GM18861 (cell line): ENCODE data around the gene AKR1A1.
A peak's percentile ranks its signal among the peaks of the same experiment; 100 is the strongest.
"Not testable (repeated sequence)": the region's sequence is repeated elsewhere in the genome, so short reads cannot be mapped to it uniquely, and the experiment has no call there.

Source experiments
- ATAC-seq: cut with Tn5 transposase; IDR thresholded peaks from one replicate; pipeline ENCODE4 v1.9.1; 2021; ENCODE audit not compliant: unreplicated experiment

The AKR1A1 gene

DNA sequence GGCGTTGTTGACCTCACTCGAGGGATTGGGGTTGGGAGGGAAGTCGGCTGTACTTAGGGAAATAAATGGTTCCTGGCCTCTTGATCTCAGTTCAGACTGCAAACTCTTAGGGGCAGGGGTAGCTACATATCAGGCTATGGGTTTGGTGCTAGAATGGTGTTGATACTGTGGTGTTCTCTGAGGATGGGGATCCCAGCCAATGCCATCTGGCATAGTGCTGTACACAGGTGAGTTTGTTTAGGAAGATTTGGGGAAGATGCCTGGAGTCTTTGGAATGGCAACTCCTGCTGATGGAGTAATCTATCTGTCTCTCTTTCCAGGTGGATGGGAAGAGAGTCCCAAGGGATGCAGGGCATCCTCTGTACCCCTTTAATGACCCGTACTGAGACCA is 18.9 kb downstream of the AKR1A1 start:
- no peak for ATAC-seq

DNA sequence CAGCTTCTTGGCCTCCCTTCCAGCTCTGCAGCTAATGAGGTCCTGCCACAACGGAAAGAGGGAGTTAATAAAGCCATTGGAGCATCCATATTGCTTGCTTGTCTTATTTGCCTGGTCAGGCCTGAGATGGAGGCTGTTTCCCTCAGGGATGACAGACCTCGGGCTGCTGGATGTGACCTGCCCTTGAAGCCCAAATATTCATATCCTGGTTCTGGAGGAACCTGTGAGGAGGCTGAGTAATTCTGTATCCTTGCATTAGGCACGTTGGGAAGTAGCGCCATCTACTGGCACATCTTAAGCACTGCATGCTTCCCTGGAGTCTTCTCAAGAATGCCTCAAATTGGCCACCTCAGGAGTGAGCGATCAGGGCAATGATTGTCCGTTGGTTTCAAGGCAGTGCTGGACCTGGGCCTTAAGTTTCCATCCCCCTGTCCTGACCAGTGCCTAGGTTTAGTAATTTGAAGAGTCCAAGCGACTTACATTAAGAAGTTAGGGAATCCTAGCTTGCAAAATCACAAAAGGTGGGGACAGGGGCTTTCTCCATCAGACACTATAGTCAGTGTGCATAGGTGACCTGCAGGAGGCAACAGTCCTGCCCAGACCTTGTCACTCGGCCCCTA is 19.4 kb downstream of the AKR1A1 start:
- no peak for ATAC-seq

DNA sequence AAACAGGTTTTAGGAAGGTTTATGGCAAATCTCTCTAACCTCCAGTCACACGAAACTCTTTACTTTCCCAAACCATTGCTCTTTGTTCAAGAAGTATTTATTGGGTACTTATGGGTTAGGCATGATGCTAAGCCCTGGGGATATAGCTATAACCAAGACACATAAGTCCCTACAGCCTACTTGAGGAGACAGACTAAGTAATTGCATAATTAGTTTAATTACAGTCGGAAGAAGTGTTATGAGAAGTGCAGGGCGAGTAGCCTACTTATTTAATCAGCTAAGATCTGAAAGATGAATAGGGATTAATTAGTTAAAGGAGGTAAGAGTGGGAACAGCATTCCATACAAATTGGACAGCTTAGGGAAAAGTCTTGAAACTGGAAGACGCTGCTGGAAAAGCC is 20.0 kb downstream of the AKR1A1 start:
- no peak for ATAC-seq

DNA sequence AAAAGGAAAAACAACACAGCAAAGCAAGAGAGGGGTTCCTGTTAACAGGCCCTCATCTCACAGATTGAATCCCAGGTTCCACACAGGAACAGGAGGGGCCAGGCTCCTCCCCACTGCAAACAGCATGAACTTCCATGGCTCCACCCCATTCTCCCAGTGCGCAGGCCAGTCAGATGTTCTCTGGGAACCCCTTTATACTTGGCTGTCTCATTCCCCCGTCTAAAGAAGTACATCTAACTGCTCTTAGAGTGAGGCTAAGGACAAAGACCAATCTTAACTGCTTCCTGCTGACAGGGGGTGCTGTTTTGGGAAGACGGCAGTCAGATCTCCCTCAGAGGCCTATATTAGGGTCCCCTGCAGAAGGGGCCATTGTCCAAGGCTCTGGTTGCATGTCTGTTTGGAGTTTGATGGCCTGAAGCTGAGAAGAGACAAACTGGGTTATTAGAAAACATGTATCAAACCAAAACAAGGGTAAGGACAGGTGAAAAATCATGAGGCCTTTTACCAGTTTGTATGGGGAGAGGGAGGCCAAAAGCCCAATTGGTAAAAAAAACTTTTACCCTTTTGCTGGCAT is 22.7 kb downstream of the AKR1A1 start:
- ATAC-seq = no peak

DNA sequence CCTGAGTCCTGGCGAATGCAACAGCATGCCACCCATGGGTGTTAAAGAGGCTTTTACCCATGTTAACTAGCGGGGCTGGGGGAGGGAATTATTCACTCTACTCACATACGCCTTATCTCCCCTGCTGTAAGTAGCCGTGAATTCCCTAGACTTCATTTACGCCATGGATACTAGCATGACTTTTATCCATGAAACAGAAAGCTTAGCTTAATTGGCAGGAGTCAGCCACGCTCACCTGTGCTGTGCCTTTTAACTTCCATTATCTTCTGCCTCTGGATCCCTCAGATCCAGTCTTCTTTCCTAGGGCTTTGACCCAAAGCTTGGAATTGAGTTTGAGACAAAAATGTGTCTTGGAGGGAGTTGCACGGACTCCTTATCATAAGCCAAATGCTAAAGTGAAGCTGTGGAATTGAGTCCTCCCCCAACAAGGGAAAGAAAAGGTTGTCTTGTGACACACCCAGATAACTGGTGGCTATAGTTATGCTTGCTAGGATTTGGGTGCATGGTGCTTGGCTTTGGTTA is 23.5 kb downstream of the AKR1A1 start:
- no peak for ATAC-seq

DNA sequence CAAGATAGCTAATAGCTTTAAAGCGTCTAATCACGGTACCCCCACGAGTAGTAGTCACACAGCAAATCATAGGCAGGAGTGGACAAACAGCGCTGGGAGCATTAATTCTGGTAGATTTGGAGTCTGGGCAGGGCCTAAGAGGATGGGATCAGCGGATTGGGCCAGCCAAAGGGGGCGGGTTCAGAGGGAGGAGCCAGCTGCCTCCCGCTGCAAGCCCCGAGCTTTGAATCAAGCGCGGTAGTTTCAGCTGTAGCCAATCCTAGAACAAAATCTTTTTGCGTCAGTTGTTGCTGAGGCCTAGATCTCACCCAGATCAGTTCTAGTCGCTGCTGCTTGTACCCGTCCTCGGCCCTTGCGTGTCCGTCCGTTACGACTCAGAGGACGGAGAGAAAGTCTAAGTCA is 32.6 kb downstream of the AKR1A1 start:
- peak; percentile 68 for ATAC-seq

DNA sequence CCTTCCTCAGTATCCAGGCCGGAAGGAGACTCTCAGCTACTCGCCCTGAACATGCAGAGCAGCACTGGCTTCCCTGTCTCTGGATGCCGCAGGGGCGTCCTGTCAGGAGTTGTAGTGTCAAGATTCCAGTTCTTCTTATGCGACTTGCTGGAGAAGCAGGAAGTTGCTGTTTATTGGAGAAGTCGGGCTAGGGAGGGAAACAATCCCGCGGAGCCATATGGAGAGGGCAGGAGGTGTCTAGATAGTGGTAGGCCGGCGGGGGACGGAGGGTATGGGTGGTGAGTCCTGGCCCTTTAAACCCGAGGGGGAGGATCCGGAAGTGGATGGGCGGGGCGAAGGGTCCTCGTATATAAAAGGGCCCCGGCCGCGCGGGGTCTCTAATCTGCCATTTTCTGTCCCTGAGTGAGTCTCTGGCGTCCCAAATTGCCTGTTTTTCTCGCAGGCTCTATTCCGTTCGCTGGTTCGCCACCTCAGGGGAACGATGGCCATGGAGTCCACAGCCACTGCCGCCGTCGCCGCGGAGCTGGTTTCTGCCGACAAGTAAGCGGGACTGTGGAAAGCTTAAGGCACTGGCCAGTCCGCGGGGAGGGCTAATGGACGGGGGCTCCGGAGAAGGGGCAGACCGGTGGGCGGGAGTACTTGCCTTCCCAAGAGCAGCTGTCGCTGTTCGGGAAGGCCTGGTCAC is 33.2 kb downstream of the AKR1A1 start, which contains the start of gene NASP:
Gene NASP (plus strand): TSS at position 376 of the 685 bp plus-strand sequence. CDS start 106 bp downstream, at position 482.
- peak; percentile 23 for ATAC-seq

DNA sequence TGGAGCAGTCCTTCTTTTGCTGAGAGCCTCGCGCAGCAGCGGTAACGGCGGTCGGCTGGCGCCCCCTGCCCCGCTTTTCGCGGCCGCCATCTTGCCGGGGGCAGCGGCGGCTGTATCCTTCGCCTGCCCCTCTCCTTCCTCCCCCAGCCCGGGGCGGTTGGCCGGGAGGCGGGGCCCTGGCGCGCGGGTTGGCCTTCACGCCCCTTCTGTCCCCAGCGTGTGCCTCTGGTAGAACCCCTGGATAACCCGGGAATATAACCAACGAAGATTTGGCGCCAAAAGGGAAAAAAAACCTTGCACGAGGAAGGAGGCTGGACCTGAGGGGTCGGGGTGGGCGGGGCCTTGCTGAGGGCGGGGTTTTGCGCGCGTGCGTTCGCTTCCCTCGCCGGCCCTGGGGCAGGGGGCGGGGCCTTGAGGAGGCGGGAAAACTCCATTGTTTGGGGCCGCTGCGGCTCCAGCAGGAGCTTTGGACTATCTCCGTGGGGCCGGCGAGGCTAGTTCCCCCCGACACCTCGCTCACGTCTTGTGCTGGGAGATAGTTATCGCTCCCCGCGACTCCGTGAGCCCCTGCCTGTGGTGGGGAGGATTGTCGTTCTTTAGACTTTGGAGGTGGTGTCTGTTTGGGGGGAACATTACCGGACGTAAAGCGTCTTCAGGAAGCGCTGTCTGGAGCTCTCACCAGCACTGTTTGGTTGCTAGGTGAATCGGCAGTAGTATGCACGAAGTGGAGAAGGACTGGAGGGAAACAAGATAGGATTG is 33.9 kb downstream of the AKR1A1 start:
- ATAC-seq = no peak

DNA sequence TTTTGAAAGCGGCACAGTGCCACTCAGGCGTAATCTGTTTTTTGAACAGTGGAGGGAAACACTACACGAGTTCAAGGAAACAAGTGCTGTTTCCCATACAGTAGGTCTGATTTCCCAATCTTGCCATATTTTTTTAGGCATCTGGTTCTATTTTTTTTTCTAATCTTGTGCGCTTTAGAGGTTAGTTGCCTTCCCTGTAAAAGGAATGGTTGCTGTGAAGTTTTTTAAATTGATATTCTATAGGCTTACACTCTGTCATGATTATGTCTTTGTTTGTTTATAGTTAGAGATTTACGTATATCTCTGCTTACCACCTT is 34.4 kb downstream of the AKR1A1 start:
- no peak for ATAC-seq

DNA sequence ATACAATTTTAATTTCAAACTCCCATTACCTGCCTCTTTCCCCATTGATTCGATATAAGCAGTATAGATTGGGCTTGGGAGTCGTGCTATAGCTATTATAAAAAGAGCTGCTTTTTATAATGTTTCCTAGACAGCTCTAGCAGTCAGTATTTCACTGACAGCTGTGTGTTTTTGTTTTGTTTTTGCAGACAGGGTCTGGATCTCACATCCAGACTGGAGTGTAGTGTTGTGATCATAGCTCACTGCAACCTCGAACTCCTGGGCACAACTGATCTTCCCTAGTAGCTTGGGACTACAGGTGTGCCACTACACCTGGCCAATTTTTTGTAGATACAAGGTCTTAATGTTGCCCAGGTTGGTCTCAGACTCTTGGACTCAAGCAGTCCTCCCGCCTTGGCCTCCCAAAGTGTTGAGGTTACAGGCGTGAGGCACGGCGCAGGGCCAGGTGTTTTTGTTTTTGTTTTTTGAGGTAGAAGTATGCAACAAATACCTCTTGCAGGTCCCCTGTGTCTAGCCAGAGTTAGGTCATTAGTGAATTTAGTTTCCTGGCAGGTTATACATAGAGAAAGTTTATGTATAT is 35.0 kb downstream of the AKR1A1 start:
- no peak for ATAC-seq

DNA sequence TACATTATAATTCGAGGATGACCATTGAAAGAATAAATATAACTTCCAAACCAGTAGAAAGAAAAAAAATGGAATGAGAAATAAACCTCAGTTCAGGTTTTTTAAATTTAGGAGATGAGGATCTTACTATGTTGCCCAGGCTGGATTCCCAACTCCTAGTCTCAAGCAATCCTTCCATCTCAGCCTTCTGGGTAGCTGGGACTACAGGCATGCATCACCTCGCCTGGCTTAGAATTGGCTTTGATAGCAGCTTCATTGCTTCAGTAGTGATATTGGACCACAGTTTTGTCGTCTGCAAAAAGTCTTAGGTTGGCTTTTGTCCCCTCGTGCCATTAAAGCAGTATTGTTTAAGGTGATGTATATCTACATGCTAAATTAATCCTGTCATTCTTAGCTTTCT is 36.1 kb downstream of the AKR1A1 start:
- no peak for ATAC-seq

DNA sequence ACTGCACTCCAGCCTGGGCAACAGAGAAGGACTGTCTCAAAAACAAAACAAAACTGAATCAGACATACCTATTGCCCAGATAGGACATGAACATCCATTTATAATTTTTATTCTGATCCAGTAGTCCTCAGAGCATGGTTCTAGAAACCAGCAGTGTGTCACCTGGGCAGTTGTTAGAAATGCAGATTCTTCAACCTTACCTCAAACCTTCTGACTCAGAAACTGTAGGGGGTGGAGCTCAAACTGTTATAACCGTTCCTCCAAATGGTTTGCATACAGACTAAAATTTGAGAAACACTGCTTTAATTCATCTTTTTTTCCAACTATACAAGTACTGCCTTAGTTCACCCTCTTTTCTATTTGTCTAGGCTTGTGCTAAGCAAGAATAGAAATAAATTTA is 39.2 kb downstream of the AKR1A1 start:
- ATAC-seq = no peak

DNA sequence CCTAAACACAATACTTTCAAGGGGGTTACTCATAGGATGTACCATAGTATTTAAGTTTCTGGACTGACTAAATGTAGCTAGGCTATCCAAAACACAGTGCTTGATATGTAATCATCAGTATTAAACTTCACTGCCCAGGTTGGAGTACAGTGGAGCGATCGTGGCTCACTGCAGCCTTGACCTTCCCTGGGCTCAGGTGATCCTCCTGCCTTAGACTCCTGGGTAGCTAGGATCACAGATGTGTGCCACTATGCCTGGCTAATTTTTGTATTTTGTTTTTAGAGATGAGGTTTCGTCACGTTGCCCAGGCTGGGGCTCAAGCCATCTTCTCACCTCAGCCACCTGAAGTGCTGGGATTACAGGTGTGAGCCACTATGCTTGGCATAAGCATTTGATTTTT is 43.8 kb downstream of the AKR1A1 start:
- ATAC-seq = no peak

DNA sequence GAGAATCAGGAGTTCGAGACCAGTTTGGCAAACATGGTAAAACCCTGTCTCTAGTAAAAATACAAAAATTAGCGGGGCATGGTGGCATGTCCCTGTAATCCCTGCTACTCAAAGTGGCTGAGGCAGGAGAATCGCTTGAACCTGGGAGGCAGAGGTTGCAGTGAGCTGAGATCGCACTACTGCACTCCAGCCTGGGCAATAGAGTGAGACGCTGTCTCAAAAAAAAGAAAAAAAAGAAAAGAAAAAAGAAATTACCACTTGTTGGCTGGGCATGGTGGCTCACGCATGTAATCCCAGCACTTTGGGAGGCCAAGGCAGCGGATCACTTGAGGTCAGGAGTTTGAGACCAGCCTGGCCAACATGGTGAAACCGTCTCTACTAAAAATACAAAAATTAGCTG is 46.1 kb downstream of the AKR1A1 start:
- not testable (repeated sequence) for ATAC-seq

DNA sequence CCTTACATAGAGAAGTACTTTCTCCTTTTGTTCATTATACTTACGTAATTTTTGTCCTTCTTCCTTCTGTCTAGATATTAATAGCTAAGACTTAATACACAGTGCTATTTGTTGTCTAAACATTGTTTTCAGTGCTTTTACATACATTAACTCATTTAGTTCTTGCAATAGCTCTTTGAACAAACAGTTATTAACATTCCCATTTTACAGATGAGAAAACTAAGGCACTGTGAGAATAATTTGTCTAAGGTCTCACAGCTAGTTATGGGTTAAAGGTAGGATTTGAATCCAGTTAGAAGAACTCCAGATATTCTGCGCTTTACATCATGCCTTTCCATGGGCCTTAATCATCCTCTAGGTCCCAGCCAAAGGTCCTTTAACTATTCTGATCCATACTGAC is 53.6 kb downstream of the AKR1A1 start:
- ATAC-seq = no peak

DNA sequence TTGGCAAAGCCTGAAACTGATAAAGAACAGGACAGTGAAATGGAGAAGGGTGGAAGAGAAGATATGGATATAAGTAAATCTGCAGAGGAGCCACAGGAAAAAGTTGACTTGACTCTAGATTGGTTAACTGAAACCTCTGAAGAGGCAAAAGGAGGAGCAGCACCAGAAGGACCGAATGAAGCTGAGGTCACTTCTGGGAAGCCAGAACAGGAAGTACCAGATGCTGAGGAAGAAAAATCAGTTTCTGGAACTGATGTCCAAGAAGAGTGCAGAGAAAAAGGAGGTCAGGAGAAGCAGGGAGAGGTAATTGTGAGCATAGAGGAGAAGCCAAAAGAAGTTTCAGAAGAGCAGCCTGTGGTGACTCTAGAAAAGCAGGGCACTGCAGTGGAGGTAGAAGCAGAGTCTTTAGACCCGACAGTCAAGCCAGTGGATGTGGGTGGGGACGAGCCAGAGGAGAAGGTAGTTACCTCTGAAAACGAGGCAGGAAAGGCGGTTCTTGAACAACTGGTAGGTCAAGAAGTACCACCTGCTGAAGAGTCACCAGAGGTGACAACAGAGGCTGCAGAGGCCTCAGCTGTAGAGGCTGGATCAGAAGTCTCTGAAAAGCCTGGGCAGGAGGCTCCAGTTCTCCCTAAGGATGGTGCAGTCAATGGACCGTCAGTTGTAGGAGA is 56.9 kb downstream of the AKR1A1 start:
- ATAC-seq = no peak

DNA sequence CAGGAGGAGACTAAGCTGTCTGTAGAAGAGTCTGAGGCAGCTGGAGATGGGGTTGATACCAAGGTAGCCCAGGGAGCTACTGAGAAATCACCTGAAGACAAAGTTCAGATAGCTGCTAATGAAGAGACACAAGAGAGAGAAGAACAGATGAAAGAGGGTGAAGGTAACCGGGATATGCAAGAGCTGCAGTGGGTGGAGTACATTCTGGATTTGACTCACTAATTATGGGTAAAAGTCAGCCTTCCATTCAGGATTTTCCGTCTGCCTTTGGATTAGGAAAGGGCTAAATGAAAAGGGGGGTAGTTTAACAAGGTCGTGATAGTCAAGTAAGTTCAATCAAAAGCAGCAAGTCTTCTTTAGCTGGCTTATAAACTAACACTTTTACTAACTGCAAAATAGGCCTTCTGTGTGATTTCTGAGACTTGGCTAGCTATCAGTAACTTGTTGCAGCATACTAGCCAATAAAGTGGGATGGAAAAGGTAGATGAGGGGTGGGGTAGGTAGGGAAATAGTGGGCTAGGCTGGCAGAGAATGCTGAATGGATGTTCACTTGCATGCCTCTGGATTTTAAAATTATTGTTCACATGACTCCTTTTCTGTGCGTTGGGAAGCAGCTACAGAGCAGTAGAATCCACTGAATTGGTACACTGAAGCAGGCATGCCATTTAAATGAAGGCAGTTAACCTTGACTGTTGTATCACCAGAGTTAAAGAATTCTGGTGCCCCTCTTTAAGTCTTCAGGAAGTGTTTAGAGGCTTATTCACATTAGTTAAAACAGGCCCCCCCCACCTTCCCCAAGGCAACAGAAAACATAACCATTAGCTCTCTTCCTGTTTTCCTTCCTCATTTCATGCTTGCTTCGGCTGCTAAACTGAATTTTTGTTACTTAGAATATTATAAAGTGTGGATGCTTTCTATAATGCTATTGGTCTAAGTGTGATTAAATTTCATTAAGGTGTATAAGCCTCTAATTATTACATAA is 57.8 kb downstream of the AKR1A1 start:
- ATAC-seq = no peak

DNA sequence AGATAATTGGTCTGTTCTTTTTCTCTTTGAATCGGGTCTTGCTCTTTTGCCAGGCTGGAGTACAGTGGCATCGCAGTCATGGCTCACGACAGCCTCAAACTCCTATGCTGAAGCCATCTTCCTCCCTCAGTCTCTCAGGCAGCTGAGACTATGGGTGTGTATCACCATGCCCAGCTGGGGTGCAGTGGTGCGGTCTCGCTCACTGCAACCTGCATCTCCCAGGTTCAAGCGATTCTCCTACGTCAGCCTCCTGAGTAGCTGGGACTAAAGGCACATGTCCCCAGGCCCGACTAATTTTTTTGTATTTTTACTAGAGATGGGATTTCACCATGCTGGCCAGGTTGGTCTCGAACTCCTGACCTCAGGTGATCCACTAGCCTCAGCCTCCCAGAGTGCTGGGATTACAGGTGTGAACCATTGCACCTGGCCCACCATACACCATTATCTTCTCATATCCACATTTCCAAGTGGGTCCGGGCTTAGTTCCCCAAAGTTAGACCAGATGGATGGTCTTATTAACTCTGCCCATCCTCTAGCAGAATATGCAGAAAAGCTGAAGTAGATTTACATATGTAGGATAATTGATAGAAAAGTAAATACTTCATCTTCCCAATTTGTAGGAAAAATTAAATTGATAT is 60.1 kb downstream of the AKR1A1 start:
- no peak for ATAC-seq

DNA sequence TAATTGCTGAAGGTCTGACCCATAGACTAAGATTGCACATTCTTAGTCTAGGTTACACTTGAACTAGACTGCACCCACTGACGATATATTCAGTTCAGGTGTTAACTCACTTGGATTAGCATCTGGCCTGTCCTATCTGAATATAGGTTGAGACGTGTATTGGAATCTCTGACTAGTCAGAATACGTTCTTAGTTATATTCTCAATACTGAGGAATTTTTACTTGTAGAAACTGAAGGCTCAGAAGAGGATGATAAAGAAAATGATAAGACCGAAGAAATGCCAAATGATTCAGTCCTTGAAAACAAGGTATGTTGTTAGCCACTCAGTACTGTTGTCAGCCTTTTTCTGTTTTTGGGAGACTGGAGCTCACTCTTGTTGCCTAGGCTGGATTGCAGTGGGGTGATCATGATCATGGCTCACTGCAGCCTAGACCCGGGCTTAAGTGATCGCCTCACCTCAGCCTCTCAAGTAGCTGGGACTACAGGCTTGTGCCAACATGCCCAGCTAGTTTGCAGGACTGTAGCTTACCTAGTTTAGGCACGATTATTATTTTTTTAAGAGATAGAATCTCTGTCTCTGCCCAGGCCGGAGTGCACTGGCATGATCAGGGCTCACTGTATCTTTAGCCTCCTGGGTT is 62.4 kb downstream of the AKR1A1 start:
- ATAC-seq = no peak
